ENCODE results near the gene CNKSR3.
"Not testable (repeated sequence)": the region's sequence is repeated elsewhere in the genome, so short reads cannot be mapped to it uniquely, and the experiment has no call there.

CNKSR3 gene

DNA sequence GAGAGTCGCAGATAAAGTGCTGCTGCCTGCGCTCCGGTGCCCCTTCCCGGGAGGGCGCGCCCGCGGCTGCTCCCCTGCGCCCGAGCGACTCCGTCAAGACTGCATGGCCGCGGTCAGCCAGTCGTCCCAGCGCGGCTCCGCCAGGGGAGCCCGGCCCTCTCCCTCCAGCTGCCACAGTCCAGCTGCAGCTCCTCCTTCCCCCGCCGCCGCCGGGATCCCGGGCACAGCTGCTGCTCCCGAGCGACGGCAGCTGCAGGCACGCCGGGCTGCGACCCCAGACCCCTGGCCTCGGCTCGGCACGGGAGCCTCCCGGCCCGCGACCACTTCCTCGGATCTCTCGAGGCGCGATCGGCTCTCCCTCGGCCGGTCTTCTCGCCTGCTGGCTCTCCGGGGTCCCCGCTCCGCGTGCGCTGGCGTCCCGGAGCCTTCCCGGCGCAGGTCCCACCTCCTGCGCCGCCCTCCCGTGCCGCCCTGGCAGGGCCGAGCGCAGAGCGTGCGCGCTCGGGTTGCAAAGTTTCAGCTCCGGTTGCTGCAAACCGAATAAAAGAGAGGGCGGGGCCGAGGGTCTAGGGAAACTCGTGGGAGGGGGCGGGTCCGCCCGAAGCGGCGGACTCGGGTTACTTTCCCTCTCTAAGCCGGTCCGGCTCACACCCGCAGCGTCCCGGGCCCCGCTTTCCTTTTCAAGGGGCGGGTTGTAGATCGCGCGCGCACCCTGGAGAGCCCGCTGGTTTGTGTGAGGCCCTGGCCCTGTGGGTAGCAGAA lies at the start of gene CNKSR3:
TSS of gene CNKSR3 (minus strand) at position 542 of the 762 bp plus-strand sequence. CDS start 571 bp downstream, outside the sequence.
- DNase-seq (ENCODE audit: low read depth): peak; percentile 28

DNA sequence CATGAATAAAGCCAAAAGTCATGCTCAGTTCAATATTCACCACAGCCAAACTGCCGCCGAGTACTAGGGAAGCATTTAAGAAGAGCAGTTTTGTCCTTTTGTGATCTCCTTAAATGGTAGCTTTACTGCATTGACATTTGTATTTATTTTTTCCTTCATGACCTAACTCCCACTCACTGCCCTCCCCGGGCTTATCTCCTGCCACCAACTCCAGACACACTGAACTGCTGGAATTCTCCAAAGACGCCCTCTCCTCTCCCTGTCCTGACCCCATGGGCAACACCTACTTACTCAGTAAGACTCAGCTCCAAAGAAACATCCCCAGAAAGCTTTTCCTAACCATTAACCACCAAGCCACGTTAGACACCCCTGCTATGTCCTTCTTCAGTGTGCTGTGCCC lies 48.5 kb upstream of the CNKSR3 start:
- no peak for DNase-seq (ENCODE audit: low read depth)

DNA sequence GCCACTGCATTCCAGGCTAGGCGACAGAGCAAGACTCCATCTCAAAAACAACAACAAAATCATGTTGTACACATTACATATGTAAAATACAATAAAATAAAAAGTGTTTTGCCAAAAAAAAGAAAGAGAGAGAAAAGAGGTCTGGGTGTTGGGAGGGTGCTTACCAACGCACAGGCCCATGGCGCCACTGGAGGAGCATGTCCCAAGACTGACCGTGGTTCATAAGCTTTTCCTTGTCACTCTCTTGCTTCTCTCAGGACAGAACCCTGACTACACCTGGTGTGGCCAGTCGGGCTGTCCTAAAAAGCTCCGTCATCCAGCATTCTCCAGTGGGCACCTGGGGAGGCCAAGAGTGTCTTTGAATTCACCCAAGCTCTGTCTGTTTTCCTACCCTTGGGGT lies 48.0 kb upstream of the CNKSR3 start:
- DNase-seq (ENCODE audit: low read depth): no peak

DNA sequence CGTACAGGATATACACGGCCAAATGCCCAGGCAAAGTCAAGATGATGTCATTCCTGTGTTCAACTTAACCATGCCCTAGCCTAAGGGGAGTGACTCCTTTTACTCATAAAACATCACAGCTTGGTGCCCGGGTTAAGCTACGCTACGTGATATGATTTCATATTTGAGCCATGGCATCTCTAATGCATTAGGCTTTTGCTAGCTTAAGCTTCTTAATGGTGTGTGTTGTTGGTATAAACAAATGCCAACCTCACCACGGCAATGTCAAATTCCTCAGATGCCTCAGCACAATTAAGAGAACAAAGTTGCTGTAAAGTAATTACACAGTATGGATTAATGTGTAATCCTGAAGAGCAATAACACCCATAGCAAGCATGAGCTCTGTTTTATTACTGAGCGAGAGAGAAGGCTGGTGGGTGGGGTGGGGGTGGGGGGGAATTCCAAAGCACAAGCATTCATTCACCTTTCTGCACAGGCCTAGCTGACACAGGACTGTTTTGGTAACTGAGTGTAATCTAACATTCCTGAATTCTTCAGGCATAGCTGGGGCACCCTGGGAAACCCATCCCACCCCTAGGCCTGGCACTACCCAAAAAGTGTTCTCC lies 44.7 kb upstream of the CNKSR3 start:
- no peak for DNase-seq (ENCODE audit: low read depth)

DNA sequence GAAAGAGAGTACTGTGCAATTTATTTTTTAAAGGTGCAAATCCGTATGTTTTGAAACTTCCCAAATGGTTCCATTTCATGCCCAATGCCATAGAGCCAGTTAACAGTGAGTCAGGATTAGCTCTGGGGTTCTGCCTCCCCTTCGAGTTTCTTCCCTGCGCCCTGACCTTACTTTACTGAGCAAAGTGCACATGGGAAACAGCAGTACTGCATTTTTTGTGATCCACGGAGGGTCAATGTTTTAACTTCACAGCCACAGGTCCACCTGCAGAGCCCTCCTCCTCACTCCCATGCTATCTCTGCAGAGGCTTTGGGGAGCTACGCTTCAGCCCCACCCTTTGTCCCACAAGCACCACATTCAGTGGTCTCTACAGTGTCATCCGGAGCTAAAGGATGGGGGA lies 44.0 kb upstream of the CNKSR3 start:
- no peak for DNase-seq (ENCODE audit: low read depth)

DNA sequence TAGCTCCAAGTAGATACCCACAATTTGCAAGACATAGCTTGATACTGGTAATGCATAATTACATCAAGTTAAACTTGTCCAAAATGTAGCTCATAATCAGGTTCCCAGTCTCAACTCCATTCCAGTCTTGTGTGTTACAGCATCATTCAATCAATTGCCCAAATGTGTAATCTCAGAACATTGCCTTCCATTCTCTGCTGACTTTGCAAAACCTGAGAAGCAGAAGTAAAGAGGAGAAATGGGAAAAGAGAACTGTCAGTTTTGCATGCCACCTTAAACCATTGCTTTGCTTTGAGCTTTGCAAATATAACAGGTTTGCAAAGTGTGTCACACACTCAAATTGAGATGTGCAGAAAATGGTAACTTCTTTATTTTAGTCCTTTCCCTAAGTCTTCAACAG lies 40.3 kb upstream of the CNKSR3 start:
- DNase-seq (ENCODE audit: low read depth): no peak

DNA sequence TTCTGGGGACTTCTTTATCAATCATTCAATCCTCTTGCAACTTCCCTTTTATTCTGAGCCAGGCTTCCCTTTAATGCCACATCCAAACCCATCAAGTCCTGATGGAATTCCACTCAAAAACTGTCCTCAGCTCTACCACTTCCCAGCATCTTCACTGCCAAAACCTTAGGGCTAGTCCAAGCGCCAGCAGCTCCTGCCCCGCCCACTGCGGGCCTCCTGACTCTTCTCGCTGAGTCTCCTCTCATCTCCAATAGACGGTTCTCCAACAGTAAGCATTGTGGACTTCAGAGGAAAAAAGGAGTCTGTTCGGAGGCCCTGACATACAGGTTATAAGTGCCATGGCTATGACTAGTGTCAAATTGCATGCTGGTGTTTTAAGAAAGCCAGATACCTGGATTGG lies 38.7 kb upstream of the CNKSR3 start:
- no peak for DNase-seq (ENCODE audit: low read depth)

DNA sequence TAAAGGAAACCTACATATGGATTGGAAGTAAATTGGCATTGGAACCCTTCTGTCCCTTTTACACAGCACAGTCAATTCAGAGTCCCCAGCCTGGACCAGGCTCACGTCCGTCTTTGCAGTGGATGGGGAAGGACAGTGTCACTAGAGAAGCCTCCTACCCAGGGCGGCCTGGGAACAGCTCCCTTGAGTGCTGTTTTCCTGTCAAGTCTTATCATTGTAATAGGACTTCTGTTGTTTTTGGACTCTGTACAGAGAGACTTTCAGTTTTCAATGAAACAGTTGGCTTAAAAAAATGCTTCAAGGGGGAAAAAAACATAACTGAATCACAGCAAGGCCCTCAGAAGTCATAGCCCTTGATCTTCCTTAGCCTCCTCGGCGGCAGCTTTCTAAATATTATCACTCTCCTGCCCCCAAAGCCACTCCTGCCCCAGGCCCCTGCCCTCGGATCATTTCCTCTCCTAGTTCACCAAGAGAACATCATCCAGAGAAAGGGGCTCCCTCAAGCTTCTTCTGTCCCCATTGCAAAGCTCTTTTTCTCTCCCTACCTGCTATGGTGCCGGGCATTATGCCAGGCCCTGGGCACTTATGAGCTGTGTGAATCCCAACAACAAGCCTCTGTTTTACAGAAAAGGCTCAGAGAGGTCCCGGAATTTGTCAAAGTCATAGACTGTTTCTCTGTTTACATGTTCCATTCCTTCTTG lies 37.8 kb upstream of the CNKSR3 start:
- DNase-seq (ENCODE audit: low read depth): no peak

DNA sequence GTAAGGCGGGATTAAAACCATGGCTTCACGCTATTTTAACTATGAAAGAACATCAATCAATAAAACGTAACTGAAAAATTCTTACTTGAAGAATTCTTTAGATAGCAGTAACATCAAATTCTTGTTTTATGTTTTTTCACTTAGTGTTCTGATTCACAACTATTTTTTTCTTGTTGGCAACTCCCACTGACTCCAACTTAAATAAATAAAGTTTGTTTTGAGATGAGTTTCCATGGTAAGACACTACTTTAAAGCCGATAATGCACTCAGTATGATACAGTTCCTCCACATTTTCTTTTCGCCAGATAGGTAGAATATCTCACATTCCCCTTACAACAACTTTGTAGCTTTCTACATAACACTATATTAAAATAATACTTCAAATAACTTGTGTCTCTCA lies 33.1 kb upstream of the CNKSR3 start:
- DNase-seq (ENCODE audit: low read depth): no peak

DNA sequence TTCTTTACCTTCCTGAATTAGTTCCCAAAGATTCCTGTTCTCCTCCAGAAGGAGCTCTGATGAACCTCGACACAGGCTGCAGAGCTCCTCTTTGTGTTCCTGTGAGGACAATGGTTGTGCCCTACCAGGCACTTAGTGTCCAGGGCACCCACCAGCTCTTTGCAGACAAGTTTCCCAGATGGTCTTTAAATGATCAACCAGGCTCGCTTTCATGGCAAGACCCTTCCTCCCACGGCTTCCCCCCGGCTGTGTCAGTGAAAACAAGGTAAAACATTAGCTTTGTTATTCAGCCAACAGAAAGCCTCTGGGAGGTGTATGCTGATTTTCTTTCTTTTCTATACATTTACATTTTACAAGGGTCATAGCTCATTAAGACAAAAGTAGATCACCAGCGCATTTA lies 32.3 kb upstream of the CNKSR3 start:
- no peak for DNase-seq (ENCODE audit: low read depth)

DNA sequence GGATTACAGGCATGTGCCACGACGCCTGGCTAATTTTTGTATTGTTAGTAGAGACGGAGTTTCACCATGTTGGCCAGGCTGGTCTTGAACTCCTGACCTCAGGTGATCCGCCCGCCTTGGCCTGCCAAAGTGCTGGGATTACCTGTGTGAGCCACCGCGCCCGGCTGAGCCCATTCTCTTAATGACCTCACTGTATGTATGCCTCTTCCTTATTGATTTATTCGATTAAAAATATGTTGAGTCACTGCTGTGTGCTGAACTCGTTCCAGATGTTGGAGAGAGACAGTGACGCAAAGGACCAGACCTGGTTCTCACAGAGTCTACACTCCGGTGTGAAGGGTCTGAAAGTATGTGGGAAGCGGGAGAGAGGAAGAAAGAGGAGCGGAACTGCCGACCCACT lies 31.4 kb upstream of the CNKSR3 start:
- DNase-seq (ENCODE audit: low read depth): not testable (repeated sequence)

DNA sequence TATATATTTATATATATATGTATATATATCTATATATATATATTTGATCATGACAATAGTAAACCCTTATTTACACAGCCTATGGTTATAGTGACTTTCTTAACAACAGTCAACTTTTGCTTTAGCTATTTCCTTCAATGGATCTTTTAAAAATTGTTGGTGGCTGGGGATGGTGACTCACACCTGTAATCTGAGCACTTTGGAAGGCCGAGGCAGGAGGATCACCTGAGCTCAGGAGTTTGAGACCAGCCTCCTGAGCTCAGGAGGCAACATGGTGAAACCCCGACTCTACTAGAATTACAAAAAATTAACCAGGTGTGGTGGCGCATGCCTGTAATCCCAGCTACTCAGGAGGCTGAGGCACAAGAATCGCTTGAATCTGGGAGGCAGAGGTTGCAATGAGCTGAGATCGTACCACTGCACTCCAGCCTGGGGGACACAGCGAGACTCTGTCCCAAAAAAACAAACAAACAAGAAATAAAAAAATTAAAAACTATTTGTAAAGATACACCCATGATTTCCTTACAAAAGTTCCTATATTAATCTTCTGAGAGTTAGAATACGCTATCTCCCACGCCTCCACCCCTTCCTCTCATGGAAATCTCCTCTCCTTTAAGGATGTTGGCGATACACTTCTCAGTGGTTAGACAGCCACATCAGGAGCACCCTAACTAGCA lies 29.2 kb upstream of the CNKSR3 start:
- no peak for DNase-seq (ENCODE audit: low read depth)

DNA sequence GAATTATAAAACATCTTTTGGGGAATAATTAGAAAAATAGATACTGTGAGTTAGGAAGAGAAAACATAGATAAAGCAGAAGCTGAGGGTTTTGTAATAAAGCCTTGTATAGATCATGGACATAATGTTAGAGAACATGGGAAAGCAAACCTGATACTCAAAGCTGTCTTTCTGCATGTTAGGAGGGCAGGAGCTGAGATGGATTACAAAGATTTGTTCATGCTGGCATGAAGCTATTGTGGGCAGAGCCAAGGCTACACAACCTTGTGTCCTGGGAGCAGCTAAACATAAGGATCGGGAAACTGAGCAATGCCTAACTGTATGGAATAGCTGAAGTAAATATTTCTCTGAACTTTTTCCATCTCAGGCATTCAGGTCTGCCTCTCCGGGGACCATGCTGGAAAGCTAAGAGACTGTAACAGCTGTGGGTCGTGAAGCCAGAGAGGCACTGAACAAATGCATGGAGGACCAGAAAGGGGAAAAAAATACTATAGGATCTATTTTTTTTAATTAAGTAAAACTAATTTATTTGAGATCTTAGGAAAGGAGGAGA lies 28.2 kb upstream of the CNKSR3 start:
- no peak for DNase-seq (ENCODE audit: low read depth)

DNA sequence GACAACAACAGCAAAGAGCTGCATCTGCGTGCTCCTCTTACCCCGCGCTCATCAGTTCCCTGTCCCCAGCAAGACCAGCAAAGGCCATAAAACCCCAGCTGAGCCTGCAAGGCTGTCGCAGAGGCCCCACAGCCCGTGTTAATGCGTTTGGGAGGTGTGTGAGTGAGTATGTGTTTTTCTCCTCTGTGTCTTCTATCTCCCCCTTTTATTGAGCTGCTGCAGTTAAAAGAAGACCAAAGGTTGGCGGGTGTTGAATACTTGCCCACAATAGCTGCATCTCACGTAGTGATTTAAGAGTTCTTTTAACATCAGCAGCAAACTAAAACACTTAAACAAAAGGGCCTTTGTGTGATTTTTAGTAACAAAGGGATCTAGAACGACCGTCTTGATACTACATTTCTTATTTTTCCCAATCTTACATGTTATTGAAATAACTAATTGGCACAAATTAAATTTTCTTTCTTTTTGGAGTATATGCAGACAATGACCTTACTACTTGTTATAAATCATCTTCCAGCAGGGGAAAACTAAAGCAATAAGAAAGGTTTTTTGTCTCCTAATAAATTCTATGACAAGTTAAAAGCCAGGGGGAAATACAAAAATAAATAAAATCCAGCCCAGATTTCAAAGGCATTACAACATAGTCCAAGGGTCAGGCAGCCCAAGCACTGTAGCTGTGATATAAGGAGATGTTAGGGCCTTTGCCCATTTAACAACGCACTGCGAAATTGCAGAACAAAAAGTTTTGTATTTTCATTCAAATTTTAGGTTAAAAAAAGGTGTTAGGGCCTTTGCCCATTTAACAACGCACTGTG lies 27.2 kb upstream of the CNKSR3 start:
- no peak for DNase-seq (ENCODE audit: low read depth)

DNA sequence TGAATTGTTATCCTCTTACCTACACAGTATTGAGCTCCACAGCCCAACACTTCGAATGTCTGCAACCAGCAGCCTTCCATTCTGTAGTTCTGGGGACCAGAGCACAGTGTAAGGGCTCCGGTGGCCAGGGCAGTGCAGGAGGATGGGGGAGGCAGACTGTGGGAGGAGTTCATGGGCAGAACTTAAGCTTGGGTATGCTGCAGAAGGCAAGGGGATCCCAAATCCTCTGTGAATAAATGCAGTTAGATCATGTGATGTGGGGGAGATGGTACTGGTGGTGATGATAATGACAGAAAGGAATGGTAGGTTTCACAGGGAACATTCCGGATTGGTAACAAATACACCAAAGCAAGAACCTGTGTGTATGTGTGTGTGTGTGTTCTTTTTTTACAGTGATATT lies 26.5 kb upstream of the CNKSR3 start:
- no peak for DNase-seq (ENCODE audit: low read depth)

DNA sequence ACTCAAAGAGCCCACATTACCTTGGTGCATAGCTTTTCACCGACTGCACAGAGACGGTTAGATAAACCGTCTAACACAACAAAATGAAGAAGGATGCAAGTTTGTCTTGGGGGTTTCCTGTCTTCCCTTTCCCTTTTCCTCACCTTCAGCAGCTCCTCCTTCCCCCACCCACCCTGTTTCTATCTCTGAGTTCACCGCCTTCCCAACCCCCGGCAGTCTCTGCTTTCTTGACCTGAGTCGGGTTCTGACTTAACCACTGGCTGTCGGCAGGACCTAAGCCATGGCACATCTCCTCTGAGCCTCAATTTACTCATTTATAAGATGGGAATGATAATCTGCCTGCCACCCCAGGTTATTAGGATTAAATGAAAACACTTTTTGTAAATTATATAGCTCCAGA lies 25.8 kb upstream of the CNKSR3 start:
- DNase-seq (ENCODE audit: low read depth): no peak

DNA sequence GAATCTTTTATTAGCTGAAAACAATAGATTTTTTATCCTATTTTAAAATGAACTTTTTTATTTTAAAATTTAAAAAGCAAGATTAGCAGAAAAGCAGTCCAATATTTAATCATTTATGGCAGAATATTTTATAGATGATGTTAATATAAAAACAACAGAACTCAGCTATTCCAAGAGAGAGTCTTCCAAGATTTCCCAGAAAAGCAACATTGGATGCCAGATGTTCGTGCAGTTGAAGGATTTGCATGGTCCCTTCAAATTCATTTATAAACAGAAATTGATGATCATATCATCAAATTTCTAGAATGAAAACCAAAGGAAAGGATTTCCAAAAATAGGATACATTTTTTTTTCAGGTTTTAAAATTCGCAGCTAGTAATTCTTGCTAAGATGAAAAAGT lies 25.4 kb upstream of the CNKSR3 start:
- no peak for DNase-seq (ENCODE audit: low read depth)

DNA sequence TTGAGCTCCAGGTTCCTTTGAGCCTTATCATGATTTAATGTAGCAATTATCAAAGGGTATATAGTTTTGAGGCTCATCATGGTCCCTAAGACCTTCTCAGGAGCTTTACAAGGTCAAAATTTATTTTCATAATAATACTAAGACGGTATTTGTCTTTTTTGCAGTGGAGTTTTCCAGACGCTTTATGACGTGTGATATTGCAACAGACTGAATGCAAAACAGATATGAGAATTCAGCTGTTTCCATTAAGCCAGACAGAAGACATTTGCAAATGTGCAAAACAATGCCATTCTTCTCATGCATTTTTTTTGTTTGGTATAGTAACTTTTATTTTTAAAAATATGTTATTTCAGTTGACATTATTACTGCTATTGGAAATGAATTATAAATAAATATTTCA lies 24.7 kb upstream of the CNKSR3 start:
- no peak for DNase-seq (ENCODE audit: low read depth)

DNA sequence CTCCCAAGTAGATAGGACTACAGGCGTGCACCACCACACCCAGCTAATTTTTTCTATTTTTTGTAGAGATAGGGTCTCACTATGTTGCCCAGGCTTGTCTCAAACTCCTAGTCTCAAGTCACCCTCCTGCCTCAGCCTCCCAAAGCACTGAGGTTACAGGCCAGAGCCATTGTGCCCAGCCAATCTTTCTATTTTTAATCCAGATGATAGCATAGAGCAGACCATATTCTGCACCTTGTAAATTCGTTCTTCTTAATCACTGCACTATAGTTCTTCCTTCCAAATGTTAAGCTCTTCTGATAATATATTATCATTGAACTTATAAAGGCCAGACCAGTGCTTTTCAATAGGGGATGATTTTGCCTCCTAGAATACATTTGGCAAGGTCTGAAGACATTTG lies 24.0 kb upstream of the CNKSR3 start:
- no peak for DNase-seq (ENCODE audit: low read depth)

DNA sequence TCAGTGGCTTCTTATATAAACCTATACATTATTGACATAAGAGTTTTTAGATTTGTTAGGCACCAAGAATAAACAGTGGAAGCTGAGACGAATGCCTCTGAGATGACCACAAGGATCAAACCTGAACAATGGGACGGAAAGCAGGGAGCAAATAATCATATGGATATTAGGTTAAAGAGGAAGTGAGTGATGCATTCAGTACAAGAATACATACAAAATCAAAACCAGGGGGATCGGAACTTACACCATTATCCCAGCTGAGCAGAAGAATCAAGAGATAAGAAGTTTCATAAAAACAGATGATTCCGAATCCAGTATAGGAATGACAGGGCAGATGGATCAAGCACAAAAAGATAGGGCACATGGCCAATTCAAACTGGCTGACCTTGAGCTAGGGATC lies 21.9 kb upstream of the CNKSR3 start:
- DNase-seq (ENCODE audit: low read depth): no peak

DNA sequence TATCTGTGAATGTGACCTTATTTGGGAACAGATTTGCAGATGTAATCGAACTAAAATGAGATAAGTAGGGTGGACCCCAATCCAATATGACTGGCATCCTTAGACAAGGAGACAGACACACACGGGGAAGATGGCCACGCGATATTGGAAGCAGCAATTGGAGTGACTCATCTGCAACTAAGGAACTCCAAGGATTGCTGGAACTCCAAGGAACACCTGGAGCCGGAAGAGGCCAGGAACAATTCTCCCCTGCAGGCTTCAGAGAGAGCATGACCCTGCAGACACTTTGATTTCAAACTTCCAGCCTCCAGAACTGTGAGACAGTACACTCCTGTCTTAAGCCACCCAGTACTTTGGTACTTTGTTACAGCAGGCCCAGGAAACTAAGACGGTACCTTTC lies 19.5 kb upstream of the CNKSR3 start:
- DNase-seq (ENCODE audit: low read depth): no peak
